Caki2 (cell line): ENCODE results near the gene BTAF1. TPM values are rescaled to one million over a fixed set of nuclear protein-coding genes. Genes with fewer than 3 reads are reported as not detected.
"Not testable (repeated sequence)": the region's sequence is repeated elsewhere in the genome, so short reads cannot be mapped to it uniquely, and the experiment has no call there.

Source experiments
- DNase-seq: peaks from one replicate; pipeline ENCODE4 v3.0.0-alpha.2; 2015; ENCODE audit warnings: low read depth
- in situ Hi-C: cut with HindIII; loops from 2 replicates; pipeline ENCODE4 v1.10.0; 2016; ENCODE audit warnings: low sequenced_read_pairs, low pct_unique_long_range_greater_than_20kb, mixed read lengths
- total RNA-seq: library from RNA; depleted of rRNA; stranded (reverse); fragments of >200 nt; shearing (Covaris generic); gene quantifications from 2 replicates; pipeline ENCODE4 v1.2.3, GENCODE V29; 2014; ENCODE audit warnings: low replicate concordance

The BTAF1 gene
- total RNA-seq, 1 experiment from 2014 or later = 4.4 TPM

DNA sequence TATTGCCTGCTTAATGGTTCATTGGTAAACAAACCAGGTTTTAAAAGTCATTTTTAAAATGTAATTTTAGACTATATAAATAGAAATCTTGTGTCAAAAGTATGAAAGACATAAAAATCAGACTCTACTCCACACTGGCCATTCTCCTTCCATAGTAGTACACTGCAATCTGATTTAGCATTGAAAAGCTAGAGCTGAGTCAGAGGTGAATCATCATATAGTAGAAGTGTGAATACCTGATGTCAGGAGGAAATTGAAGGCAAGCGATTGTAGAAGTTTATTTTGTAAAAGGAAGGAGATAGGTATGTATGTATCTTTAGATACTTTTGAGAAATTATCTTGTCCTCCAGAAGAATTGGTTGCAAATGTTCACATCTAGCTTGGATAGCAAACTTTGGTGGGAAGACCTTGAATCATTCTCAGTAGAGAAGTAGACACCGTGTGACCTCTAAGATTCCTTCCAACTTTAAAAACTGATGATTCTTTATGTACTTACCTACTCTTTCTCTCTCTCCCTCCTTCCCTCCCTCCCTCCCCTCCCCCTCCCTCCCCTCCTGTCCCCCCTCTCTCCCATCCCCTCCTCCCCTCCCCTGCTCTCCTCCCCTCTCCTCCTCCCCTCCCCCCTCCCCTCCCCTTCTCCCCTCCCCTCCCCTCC is 88.1 kb downstream of the BTAF1 start:
- in situ Hi-C loops = no loop called here
- DNase-seq = peak; percentile 65

DNA sequence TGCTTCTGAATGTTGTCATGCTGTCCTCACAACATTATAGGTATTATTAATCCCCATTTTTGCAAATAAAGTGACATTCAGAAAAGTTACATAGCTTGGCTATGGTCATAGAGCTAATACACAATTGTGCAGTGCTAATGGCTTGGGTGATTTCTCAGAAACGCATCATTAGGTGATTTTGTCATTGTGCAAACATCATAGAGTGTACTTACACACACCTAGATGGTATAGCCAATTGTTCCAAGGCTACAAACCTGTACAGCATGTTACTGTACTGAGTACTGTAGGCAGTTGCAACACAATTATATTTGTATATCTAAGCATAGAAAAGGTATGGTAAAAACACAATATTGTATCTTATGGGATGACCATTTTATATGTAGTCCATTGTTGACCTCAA is 91.0 kb downstream of the BTAF1 start:
- no peak for DNase-seq
- in situ Hi-C loops = no loop called here

DNA sequence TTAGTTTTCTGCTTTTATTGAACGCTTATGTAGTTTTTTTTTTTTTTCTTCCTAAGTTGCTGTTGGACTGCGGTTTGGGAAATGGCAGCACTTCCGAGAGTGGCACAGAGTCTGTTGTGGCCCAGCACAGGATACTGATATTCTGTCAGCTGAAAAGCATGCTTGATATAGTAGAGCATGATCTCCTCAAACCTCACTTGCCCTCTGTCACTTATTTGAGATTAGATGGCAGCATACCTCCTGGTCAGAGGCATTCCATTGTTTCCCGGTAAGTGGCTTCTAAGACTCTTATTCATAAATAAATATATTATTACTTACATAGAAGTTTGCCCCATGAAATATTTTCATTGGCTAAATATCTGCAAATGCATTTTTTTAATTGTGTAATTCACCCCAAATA is 101.1 kb downstream of the BTAF1 start:
- in situ Hi-C loops = no loop called here
- DNase-seq = no peak

DNA sequence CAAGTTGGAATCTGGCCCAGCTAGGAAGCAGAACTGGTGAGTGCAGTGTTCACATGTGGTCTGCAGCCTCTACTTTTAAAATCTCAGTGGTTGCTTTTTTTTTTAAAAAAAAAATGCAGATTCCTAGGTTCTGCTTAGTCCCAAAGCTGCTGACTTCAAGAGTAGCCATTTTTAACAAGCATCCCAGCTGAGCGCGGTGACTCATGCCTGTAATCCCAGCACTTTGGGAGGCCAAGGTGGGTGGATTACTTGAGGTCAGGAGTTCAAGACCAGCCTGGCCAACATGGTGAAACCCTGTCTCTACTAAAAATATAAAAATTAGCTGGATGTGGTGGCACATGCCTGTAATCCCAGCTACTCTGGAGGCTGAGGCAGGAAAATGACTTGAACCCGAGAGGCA is 101.8 kb downstream of the BTAF1 start:
- in situ Hi-C loops, DNase-seq: not testable (repeated sequence)

DNA sequence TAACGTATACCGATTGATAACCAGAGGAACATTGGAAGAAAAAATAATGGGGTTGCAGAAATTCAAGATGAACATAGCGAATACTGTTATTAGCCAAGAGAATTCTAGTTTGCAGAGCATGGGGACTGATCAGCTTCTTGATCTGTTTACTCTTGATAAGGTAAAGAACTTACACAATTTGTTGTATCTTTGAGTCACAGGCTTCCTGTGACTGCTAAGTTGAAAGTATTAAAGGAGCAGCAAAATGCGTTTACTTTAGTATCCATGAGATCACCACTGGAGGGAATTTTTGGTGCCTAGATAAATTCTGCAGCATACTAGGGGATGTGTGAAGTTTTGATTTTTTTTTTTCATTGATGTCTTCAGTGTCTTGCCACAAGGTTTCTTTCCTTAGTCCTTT is 103.6 kb downstream of the BTAF1 start:
- in situ Hi-C loops = no loop called here
- no peak for DNase-seq

DNA sequence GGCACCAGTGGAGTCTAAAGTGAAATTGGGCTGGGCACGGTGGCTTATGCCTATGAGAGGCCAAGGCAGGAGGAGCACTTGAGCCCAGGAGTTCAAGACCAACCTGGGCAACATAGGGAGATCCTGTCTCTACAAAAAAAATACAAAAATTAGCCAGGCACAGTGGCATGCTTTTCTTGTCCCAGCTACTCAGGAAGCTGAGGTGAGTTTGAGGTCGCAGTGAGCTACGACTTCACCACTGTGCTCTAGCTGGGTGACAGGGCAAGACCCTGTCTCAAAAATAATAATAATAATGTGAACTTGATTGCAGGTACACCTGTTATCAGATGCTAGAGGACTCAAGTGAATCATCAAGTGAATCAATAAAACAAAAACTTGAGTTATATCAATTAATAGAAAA is 108.0 kb downstream of the BTAF1 start:
- DNase-seq = no peak
- in situ Hi-C loops = no loop called here

DNA sequence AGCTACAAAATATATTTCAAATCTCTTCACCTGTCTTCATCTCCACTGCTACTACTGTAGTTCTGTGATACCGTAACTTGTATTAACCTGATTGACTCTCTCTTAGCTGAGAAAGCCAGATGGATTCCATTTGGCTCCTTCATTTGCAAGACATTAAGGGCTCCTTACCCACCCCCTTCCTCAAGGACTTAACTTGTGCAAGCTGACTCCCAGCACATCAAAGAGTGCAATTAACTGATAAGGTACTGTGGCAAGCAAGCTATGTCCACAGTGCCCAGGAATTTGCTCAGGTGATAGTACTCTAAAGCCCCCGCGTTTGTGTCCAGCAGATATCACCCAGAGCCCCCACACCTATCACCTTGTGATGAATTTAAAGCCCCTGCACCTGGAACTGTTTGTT is 109.5 kb downstream of the BTAF1 start:
- in situ Hi-C loops, DNase-seq: not testable (repeated sequence)

DNA sequence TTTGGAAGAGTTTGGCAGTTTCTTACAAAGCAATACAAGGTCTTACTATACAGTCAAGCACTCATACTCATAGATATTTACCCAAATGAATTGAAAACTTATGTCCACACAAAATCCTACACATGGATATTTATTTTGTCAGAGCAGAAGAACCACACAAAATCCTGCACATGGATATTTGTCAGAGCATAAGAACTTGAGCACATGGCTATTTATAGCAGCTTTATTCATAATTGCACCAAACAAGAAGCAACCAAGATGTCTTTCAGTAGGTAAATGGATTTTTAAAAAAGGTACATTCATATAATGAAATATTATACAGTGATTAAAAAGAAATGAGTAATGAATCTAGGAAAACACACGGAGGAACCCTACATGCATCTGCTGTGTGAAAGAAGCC is 115.4 kb downstream of the BTAF1 start:
- in situ Hi-C loops = no loop called here
- no peak for DNase-seq

DNA sequence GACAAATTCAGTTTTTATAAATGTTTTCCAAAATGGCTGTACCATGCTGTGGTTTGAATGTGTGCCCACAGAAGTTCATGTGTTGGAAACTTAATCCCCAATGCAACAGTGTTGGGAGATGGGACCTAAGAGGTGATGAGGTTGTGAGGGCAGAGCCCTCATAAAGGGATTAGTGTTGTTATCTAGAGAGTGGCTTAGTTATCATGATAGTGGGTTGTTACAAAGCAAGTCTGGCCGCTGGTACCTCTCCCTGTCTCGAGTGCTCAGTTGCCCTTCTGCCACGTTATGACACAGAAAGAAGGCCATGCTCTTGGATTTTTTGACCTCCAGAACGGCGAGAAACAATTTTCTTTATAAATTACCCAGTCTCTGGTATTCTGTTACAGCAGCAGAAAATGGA is 119.0 kb downstream of the BTAF1 start:
- in situ Hi-C loops = no loop called here

DNA sequence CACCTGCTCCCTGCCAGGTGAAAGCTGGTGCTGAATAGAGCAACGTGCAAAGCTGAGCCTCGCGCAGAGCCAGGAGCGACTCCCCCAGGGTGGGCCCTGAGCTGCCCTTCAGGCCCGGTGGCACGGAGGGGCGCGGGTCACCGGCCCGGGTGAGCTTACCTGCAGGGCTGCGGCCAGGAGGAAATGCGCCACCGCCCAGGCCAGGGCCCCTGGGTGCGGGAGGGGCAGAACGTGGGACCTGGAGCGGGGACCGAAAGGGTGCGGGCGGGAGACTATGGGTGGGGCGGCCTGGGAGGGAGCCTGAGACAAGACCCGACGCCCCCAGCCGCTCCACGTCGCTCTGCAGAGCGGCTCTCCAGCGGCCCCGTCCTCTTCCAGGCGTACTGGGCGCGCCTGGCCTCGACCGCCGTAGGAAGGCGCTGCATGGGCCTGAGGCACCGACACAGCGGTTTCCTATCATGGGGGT is 122.1 kb downstream of the BTAF1 start:
- in situ Hi-C loops = no loop called here
- no peak for DNase-seq

More for the DNA sequence above, 119.0 kb downstream of the BTAF1 start:
- DNase-seq = no peak

DNA sequence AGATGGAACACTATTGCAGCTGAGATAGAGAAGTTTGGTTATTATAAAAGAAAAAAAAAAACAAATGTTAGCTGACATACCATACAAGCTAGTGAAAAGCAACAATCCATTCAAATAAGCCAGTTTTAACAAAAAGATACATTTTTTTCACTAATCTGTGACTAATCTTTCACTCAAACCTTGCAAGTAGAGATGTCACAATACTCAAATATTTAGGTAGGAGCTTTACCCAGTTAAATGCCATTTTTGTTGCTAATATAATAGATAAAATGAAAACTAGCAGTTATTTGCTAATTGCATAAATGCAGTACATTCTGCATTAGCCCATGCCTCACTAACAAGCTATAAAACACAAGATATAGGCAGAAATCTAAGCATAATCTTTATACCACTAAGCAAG is 123.6 kb downstream of the BTAF1 start:
- in situ Hi-C loops = no loop called here
- DNase-seq = no peak

DNA sequence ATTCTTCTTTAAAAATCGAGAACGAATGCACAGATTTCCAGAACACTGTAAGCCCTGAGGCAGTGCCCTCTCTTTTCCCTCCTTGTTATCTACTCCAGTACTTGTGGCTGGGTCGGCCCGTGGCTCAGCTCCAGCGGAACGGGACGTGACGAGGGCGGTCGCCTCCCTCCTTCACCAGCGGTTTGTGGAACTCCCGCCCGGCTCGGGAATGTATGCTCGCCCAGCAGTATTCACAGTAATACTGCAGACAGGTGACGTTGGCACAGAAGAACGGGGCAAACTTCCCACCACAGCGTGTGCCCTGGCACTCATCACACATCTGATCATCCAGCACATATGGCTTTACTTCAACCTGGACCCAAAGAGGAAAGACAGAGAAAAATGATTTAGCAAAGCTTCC is 128.5 kb downstream of the BTAF1 start:
- no peak for DNase-seq
- in situ Hi-C loops = no loop called here

DNA sequence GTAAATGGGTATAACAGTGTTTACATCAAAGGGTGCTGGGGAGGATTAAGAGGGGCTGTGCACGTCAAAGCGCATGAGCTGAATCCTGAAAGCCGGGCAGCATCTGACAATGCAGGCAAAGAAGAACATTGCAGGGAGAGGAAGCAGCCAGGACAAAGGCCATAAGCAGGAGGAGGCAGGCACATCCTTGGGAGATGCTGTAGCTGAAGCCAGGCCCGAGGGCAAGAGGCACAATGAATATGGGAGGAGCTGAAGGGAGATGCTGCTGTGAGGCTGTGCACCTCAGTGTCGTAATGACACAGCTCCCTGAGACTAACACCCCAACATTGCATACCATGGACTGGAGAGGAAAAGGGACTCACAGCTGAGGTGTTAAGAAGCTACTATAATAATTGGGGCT is 129.2 kb downstream of the BTAF1 start:
- in situ Hi-C loops = no loop called here
- no peak for DNase-seq

DNA sequence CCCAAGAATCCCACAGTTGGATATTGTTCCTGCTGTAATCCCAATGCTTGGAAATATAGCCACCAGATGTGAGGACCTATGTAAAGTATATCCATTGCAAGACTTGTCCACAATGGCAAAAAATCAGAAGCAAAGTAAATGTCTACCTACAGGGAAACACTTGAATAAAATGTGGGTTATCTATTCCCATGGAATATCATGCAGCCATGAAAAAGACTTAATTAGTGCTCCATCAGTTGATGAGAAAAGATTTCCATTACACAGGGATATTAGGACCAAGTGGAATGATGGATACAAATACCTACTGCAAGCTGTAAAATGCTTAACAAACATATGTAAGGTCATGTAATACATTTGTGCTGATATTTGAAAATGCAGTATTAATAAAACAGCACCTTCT is 131.2 kb downstream of the BTAF1 start:
- DNase-seq = no peak
- in situ Hi-C loops = no loop called here

DNA sequence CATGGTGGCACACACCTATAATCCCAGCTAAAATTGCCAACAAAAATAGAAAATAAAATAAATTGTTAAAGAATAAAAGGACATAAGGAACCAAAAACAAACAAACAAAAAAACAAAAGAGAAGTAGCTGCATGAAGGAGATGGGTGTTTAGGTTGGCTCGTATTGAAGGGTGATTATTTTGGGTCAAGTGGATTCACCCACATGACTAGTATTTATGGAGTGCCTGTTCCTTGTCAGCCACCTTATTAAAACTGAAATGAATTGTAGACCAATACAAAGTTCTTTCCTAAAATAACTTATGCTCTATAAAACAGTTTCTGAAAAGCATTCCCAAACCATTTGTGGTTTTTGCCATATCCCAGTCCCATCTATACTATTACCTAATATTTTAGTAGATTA is 138.7 kb downstream of the BTAF1 start:
- in situ Hi-C loops = no loop called here
- no peak for DNase-seq

DNA sequence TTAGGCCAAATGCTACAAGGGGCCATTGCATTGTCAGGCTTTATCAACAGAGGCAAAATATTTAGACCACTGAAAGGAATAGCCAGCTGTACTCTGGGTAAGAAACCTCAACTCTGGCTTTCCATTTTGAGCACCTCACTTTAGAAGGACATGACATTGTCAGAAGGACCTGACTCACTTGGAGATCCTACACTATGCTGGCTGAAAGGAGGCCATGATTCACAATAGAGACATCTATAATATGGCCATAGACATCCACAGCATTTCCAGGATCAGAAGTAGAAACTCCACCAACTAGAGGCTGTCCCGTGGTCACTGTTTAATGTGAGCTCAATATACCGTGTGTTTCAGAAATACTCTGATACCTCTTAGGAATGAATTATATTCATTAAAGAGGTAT is 140.9 kb downstream of the BTAF1 start:
- in situ Hi-C loops = no loop called here
- DNase-seq = no peak

DNA sequence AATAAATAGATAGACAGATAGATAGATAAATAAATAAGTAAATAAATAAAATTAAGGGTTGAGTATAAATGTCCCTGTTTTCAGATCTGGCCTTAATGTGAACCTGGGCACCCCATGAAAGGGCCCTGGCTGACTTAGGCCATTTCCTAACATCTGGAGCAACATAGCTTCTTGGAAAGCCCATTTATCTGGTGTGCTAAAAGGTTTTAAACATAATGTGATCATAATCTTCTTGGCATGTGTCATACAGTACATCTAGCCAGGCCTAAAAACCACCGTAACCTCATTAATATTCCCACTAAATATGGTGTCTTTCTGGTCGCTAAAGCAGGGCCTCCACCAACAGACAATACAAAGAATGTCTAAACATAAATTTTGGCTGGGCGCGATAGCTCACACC is 142.8 kb downstream of the BTAF1 start:
- in situ Hi-C loops = no loop called here
- no peak for DNase-seq

DNA sequence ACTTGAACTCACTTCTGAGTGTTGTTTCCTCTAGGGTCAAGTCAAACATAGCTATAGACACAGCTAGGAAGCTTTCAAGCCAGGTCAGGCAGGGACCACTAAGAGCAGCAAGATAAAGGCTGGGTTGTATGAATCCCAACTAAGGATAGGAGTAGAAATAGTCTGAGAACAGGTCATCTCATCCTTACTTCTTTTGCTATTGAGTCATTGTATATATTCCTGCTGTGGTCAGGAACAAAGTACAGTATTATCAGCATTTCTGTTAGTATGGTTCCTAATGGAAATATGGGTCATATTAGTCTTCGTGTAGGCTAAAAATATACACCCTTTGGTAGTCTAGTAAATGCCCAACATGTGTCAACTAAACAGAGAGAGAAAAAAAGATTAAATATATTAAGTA is 145.3 kb downstream of the BTAF1 start:
- in situ Hi-C loops = no loop called here

DNA sequence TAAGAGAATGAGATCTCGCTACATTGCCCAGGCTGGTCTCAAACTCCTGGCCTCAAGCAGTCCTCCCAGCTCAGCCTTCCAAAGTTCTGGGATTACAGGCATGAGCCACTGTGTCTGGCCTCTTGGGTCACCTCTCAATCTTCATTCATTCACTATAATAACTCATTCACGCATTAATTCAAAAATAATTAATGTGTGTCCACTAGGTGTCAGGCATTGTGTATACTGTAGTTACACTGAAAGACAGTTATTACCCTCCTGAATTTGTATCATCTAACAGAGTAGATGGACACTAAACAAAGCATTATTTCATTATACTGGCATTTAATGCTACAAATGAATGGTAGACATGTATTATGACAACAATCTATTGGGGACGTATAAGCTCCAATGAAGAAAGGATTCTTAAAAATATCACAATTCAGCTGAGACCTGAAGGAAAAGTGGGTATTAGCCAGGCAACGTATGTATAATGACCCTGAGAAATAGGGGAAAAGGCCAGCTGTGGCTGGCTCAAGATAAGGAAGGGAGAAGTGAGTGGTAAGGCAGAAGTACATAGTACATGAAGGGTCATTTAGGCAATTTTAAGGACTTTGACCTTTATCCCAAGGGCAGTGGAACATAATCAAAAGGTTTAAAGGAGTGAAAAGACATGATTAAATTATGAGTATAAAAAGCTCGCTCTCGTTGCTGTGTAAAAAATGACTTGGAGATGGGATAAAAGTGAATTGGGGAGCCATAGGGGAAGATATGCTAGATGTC is 150.7 kb downstream of the BTAF1 start:
- DNase-seq = peak; percentile 9

More for the DNA sequence above, 145.3 kb downstream of the BTAF1 start:
- no peak for DNase-seq

DNA sequence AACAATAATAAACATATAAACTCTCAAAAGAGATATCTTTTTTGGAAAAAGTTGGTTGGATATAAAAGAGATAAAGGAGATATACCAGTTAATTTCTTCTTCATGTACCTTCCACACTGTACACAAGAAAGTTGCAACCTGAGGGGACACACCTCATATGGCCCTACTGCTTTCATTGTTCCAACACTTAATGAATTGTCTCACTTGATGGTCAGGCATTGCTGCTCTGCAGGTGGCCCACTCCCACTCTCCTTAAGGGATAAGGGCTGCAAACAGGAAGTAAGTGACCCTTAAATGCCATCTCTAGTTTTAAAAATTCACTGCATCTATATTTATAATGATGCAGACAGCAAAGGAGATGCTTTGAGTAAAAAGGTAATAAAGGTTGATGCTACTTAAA is 152.3 kb downstream of the BTAF1 start:
- no peak for DNase-seq
- in situ Hi-C loops = no loop called here

More for the DNA sequence above, 150.7 kb downstream of the BTAF1 start:
- in situ Hi-C loops = no loop called here
